Stimulated activated CD4-positive, alpha-beta T cell treated with anti-CD3 and anti-CD28 coated beads, Interleukin-12 subunit alpha, Interleukin-12 subunit beta, amount 100 ng/mL, for 48 hours (primary cell): Measurements from ENCODE around the gene SAA1.
"Not testable (repeated sequence)": the region's sequence is repeated elsewhere in the genome, so short reads cannot be mapped to it uniquely, and the experiment has no call there.

Experiments
- DNase-seq, 3 donors: peaks; one replicate each; pipeline ENCODE4 v3.0.0-alpha.2; 2020; ENCODE audit warnings: low read depth in 2 of 3, low spot score in 1 of 3

The SAA1 gene

GRCh38 chr11:18265949-18266348 is at the start of gene SAA1:
TSS of gene SAA1 (plus strand) at chr11:18266264. CDS start at chr11:18266888, 624 bp downstream.
- no peak for DNase-seq

- DNase-seq, result no peak
Observed at GRCh38 chr11:18221274-18221876, 44.7 kb upstream of the SAA1 start.

- no peak for DNase-seq
Observed at GRCh38 chr11:18222814-18223421, 43.1 kb upstream of the SAA1 start.

GRCh38 chr11:18223591-18224387 is 42.3 kb upstream of the SAA1 start:
- DNase-seq, result no peak

GRCh38 chr11:18225913-18226312 is 40.2 kb upstream of the SAA1 start:
- DNase-seq, result no peak

- no peak for DNase-seq
Observed at GRCh38 chr11:18229501-18229900, 36.6 kb upstream of the SAA1 start.

- no peak for DNase-seq
Observed at GRCh38 chr11:18230859-18231258, 35.2 kb upstream of the SAA1 start.

- DNase-seq, result no peak
Observed at GRCh38 chr11:18233912-18234311, 32.2 kb upstream of the SAA1 start.

- no peak for DNase-seq
Observed at GRCh38 chr11:18235394-18236334, 30.4 kb upstream of the SAA1 start.

GRCh38 chr11:18236664-18237356 is 29.3 kb upstream of the SAA1 start, which contains the start of gene SAA4:
TSS of gene SAA4 (minus strand) at chr11:18236802. CDS start at chr11:18235926, 876 bp downstream.
- no peak for DNase-seq

GRCh38 chr11:18239655-18240054 is 26.4 kb upstream of the SAA1 start:
- no peak for DNase-seq

GRCh38 chr11:18243783-18244362 is 22.2 kb upstream of the SAA1 start:
- DNase-seq, result peak; percentile 31 to 70 (median 43)

GRCh38 chr11:18245396-18245795 is 20.7 kb upstream of the SAA1 start:
- no peak for DNase-seq

GRCh38 chr11:18246379-18247190 is 19.5 kb upstream of the SAA1 start:
- peak in 1 of 3 donors; percentile 8 for DNase-seq

- not testable (repeated sequence) for DNase-seq
Observed at GRCh38 chr11:18247191-18247581, 18.9 kb upstream of the SAA1 start.

- DNase-seq, result no peak
Observed at GRCh38 chr11:18248561-18248960, 17.5 kb upstream of the SAA1 start, which contains the start of gene SAA2. TSS of gene SAA2 (minus strand) at chr11:18248668. CDS start at chr11:18248011, 657 bp downstream.

GRCh38 chr11:18253233-18253632 is 12.8 kb upstream of the SAA1 start:
- DNase-seq, result no peak

GRCh38 chr11:18253778-18254338 is 12.2 kb upstream of the SAA1 start:
- DNase-seq, result no peak
